Endodermal cell (in vitro differentiated cells): Measurements from ENCODE around the gene TMEM183A. TPM values are rescaled to one million over a fixed set of nuclear protein-coding genes. Genes with fewer than 3 reads are reported as not detected.
A peak's percentile ranks its signal among the peaks of the same experiment; 100 is the strongest.

Experiments
- DNase-seq: peaks from one replicate; pipeline ENCODE4 v3.0.0-alpha.2; 2017
- H3K27ac ChIP-seq: 2 replicates; pipeline ENCODE4 v1.5.1; 2013; ENCODE audit warnings: mild to moderate bottlenecking, low read depth, low read length, moderate library complexity
- H3K27me3 ChIP-seq: 2 replicates; pipeline ENCODE4 v1.6.1; 2013; ENCODE audit warnings: mild to moderate bottlenecking, low read length, moderate library complexity; ENCODE audit not compliant: insufficient read depth, control insufficient read depth, poor library complexity, severe bottlenecking
- H3K36me3 ChIP-seq: 2 replicates; pipeline ENCODE4 v1.7.0; 2013; ENCODE audit warnings: mild to moderate bottlenecking, low read length, moderate library complexity; ENCODE audit not compliant: control insufficient read depth, insufficient read depth
- H3K4me1 ChIP-seq: one replicate; pipeline ENCODE4 v1.7.0; 2013; ENCODE audit warnings: low read length; ENCODE audit not compliant: control insufficient read depth, insufficient read depth
- H3K4me3 ChIP-seq: 2 replicates; pipeline ENCODE4 v1.5.1; 2013; ENCODE audit warnings: mild to moderate bottlenecking, low read length, moderate library complexity
- H3K9ac ChIP-seq: 2 replicates; pipeline ENCODE4 v1.6.1; 2013; ENCODE audit warnings: mild to moderate bottlenecking, low read length, moderate library complexity; ENCODE audit not compliant: poor library complexity, severe bottlenecking; ENCODE audit errors: extremely low read depth
- H3K9me3 ChIP-seq: 2 replicates; pipeline ENCODE4 v1.6.1; 2013; ENCODE audit warnings: mild to moderate bottlenecking, low read length, moderate library complexity; ENCODE audit not compliant: control insufficient read depth
- H3K27ac Mint-ChIP-seq: 2 replicates; pipeline ENCODE4 v1.8.0; 2020; ENCODE audit warnings: mixed read lengths
- H3K27me3 Mint-ChIP-seq: 2 replicates; pipeline ENCODE4 v1.8.0; 2021; ENCODE audit warnings: mild to moderate bottlenecking, mixed read lengths; ENCODE audit not compliant: insufficient read depth
- H3K36me3 Mint-ChIP-seq: 2 replicates; pipeline ENCODE4 v1.8.0; 2020; ENCODE audit warnings: low read depth, mixed read lengths
- H3K4me1 Mint-ChIP-seq: 2 replicates; pipeline ENCODE4 v1.8.0; 2020; ENCODE audit warnings: mixed read lengths
- H3K4me3 Mint-ChIP-seq: 2 replicates; pipeline ENCODE4 v1.8.0; 2020; ENCODE audit warnings: mild to moderate bottlenecking, moderate library complexity, mixed read lengths
- H3K9me3 Mint-ChIP-seq: 2 replicates; pipeline ENCODE4 v1.8.0; 2020; ENCODE audit warnings: mild to moderate bottlenecking, mixed read lengths
- CTCF ChIP-seq: fragments of 200-600 bp; sonication (generic); conservative IDR thresholded peaks from 2 replicates; pipeline ENCODE4 v1.5.0; 2021; ENCODE audit warnings: antibody characterized with exemption, mild to moderate bottlenecking
- WGBS, 2 experiments: methylation state at CpG; one replicate each; pipeline versions ENCODE4 v1.1.5 to v1.1.7; 2013; ENCODE audit warnings: missing lambda C conversion rate in 2 of 2, mixed read lengths in 1 of 2; ENCODE audit not compliant: insufficient coverage in 1 of 2, insufficient read length in 1 of 2; 5-methylcytosine and 5-hydroxymethylcytosine counted together
- total RNA-seq, 2 donors: library from RNA; stranded (reverse); fragmentation: NEBNext Ultra II Directional in 1 of 2; extraction: Animal tissue kit (Norgen Biotek cat#: 25700) in 1 of 2; gene quantifications; 2 replicates in 1 of 2; 3 replicates in 1 of 2; pipeline ENCODE4 v1.2.1, GENCODE V29; 2021

Gene TMEM183A
- total RNA-seq, 2 donors from 2014 or later: 88.9 to 89.7 TPM

- Histone ChIP-seq H3K9me3 (no peaks in the 10 kb centered on the region), H3K9ac (peak overlapping the region; percentile 41), H3K4me1 (peaks cover 14% of the 10 kb centered on the region), H3K4me3 (peak overlapping the region; percentile 81), H3K27ac (no peak overlapping the region), H3K36me3 (peaks cover 19% of the 10 kb centered on the region), H3K27me3 (no peaks in the 10 kb centered on the region)
- no peak for TF ChIP-seq CTCF
- H3K36me3 Mint-ChIP-seq: peaks cover 5% of the 10 kb centered on the region
- H3K27ac Mint-ChIP-seq: peak overlapping the region; percentile 83
- H3K27me3 Mint-ChIP-seq: peaks cover 3% of the 10 kb centered on the region
- H3K4me3 Mint-ChIP-seq: peak overlapping the region; percentile 79
- DNase-seq: no peak
- 18% methylated on average over 18 to 21 of the region's 21 CpGs for WGBS, 2 experiments
- H3K4me1 Mint-ChIP-seq: peaks cover 36% of the 10 kb centered on the region
- H3K9me3 Mint-ChIP-seq: no peaks in the 10 kb centered on the region
These were observed 39.4 kb upstream of the TMEM183A start for GRCh38 chr1:202967684-202968281.

- 87 to 91% methylated on average over 3 of the region's 3 CpGs for WGBS, 2 experiments
- Histone ChIP-seq H3K36me3 (peaks cover 13% of the 10 kb centered on the region), H3K27ac (no peak overlapping the region), H3K9me3 (no peaks in the 10 kb centered on the region), H3K4me1 (peaks cover 14% of the 10 kb centered on the region), H3K4me3 (peak overlapping the region; percentile 81), H3K27me3 (peaks cover 4% of the 10 kb centered on the region), H3K9ac (no peak overlapping the region)
- TF ChIP-seq CTCF: no peak
- no peak for DNase-seq
- H3K27ac Mint-ChIP-seq: no peak overlapping the region
- H3K36me3 Mint-ChIP-seq: peaks cover 2% of the 10 kb centered on the region
- no peaks in the 10 kb centered on the region for H3K9me3 Mint-ChIP-seq
- H3K4me1 Mint-ChIP-seq: peaks cover 36% of the 10 kb centered on the region
- peaks cover 3% of the 10 kb centered on the region for H3K27me3 Mint-ChIP-seq
- H3K4me3 Mint-ChIP-seq: peak overlapping the region; percentile 79
These were observed 38.8 kb upstream of the TMEM183A start for GRCh38 chr1:202968351-202968750.

- peak; percentile 78 for DNase-seq
- peak overlapping the region; percentile 14 for H3K4me3 Mint-ChIP-seq
- H3K4me1 ChIP-seq: peaks cover 14% of the 10 kb centered on the region
- peaks cover 9% of the 10 kb centered on the region for H3K27me3 ChIP-seq
- H3K27me3 Mint-ChIP-seq: peaks cover 3% of the 10 kb centered on the region
- H3K36me3 Mint-ChIP-seq: peaks cover 2% of the 10 kb centered on the region
- TF ChIP-seq CTCF: peak; percentile 85
- H3K9me3 ChIP-seq: no peaks in the 10 kb centered on the region
- H3K27ac Mint-ChIP-seq: peak overlapping the region; percentile 42
- no peak overlapping the region for H3K27ac ChIP-seq
- H3K36me3 ChIP-seq: peaks cover 8% of the 10 kb centered on the region
- WGBS, 2 experiments: 45% methylated on average over 5 of the region's 5 CpGs; no CpG with 5 or more reads in 1 of the 2 experiments
- no peaks in the 10 kb centered on the region for H3K9me3 Mint-ChIP-seq
- no peak overlapping the region for H3K4me3 ChIP-seq
- no peak overlapping the region for H3K9ac ChIP-seq
- peaks cover 36% of the 10 kb centered on the region for H3K4me1 Mint-ChIP-seq
These were observed 38.3 kb upstream of the TMEM183A start for GRCh38 chr1:202968895-202969295.
